Panc1 (cell line): Measurements from ENCODE around the gene BACH2. TPM values are rescaled to one million over a fixed set of nuclear protein-coding genes. Genes with fewer than 3 reads are reported as not detected.

Experiments
- ATAC-seq: fragments of 200-7000 bp; cut with Tn5 transposase; 2 replicates; pipeline ENCODE4 v1.9.1; 2020; ENCODE audit warnings: mild to moderate bottlenecking, moderate library complexity
- BruUV-seq: library from RNA; stranded (reverse); fragments of 400-500 nt; replicated peaks from 2 replicates; lab custom pipeline; 2021; lab: Mats Ljungman, UMichigan
- CTCF ChIA-PET: fragments of 300-600 bp; sonication (Branson Sonifier 250); formaldehyde crosslinking; loops from one replicate; lab custom pipeline; 2022; ENCODE audit warnings: antibody characterized with exemption; lab: Charles Lee
- POLR2A ChIA-PET: fragments of 300-600 bp; sonication (Branson Sonifier 250); formaldehyde crosslinking; loops from one replicate; lab custom pipeline; 2022; ENCODE audit warnings: antibody characterized with exemption; lab: Charles Lee
- DNase-seq: peaks from one replicate; pipeline ENCODE4 v3.0.0-alpha.2; 2010; ENCODE audit warnings: low read depth, low spot score
- H3K27ac ChIP-seq: 2 replicates; pipeline ENCODE4 v1.5.1; 2011; ENCODE audit warnings: mild to moderate bottlenecking, low read length, inconsistent platforms
- H3K27me3 ChIP-seq: fragments of 200-500 bp; sonication (Bioruptor generic); 2 replicates; pipeline ENCODE4 v1.6.0; 2014; ENCODE audit warnings: low read length, inconsistent platforms; ENCODE audit not compliant: control insufficient read depth, insufficient read depth
- H3K36me3 ChIP-seq: fragments of 200-500 bp; sonication (Bioruptor generic); 2 replicates; pipeline ENCODE4 v1.5.1; 2014; ENCODE audit warnings: inconsistent platforms, mild to moderate bottlenecking, low read length, moderate library complexity; ENCODE audit not compliant: control insufficient read depth, insufficient read depth
- H3K4me1 ChIP-seq: 2 replicates; pipeline ENCODE4 v1.5.1; 2011; ENCODE audit warnings: inconsistent platforms, mild to moderate bottlenecking, low read length, moderate library complexity; ENCODE audit not compliant: control insufficient read depth, insufficient read depth
- H3K4me3 ChIP-seq, 2 experiments: 2 replicates each; pipeline ENCODE4 v1.5.1; 2011 to 2012; ENCODE audit warnings: low read depth in 2 of 2, low read length in 2 of 2, mild to moderate bottlenecking in 2 of 2, inconsistent platforms in 1 of 2, moderate library complexity in 1 of 2
- H3K9me3 ChIP-seq: fragments of 200-500 bp; sonication (Bioruptor generic); 2 replicates; pipeline ENCODE4 v1.5.1; 2014; ENCODE audit warnings: low read depth, mild to moderate bottlenecking, inconsistent platforms, low read length, moderate library complexity; ENCODE audit not compliant: control insufficient read depth, insufficient read depth
- CTCF ChIP-seq: fragments of 450-650 bp; IDR thresholded peaks from 2 replicates; pipeline ENCODE4 v1.5.1; 2017; ENCODE audit warnings: mild to moderate bottlenecking
- POLR2AphosphoS5 ChIP-seq: IDR thresholded peaks from 2 replicates; pipeline ENCODE4 v1.6.1; 2012; ENCODE audit warnings: mild to moderate bottlenecking, low read depth, low read length, moderate library complexity
- REST ChIP-seq, 2 experiments: IDR thresholded peaks; 2 replicates each; pipeline ENCODE4 v1.6.1; 2011 to 2012; ENCODE audit warnings: low read depth in 2 of 2, control low read depth in 1 of 2, low read length in 1 of 2, mild to moderate bottlenecking in 1 of 2, moderate library complexity in 1 of 2; ENCODE audit not compliant: insufficient read depth in 1 of 2
- SIN3A ChIP-seq: IDR thresholded peaks from 2 replicates; pipeline ENCODE4 v1.6.1; 2012; ENCODE audit warnings: low read depth, mild to moderate bottlenecking, low read length, moderate library complexity, borderline replicate concordance; ENCODE audit not compliant: insufficient read depth
- TCF7L2 ChIP-seq: IDR thresholded peaks from 2 replicates; pipeline ENCODE4 v1.6.1; 2011; ENCODE audit warnings: mild to moderate bottlenecking, low read depth, low read length, inconsistent platforms
- in situ Hi-C: cut with HindIII; loops from 2 replicates; pipeline ENCODE4 v1.10.0; 2016; ENCODE audit warnings: low sequenced_read_pairs, low pct_unique_long_range_greater_than_20kb
- intact Hi-C: fragments of 100-400 bp; cut with micrococcal nuclease; formaldehyde crosslinking; loops from one replicate; pipeline ENCODE4 v1.10.0; 2022; ENCODE audit not compliant: unreplicated experiment
- total RNA-seq: library from RNA; stranded (reverse); gene quantifications from one replicate; pipeline ENCODE4 v1.2.1, GENCODE V29; 2021; ENCODE audit not compliant: unreplicated experiment

The BACH2 gene
- total RNA-seq, 1 experiment from 2014 or later, result 1.6 TPM

- no peaks in the 10 kb centered on the region; the same call in 1 of the 2 replicates for H3K27me3 ChIP-seq
- H3K9me3 ChIP-seq, result no peaks in the 10 kb centered on the region
- intact Hi-C loops, result no loop called here
- H3K36me3 ChIP-seq, result no peaks in the 10 kb centered on the region
- CTCF ChIA-PET, result no interaction called here
- no TSS peak for BruUV-seq
- POLR2A ChIA-PET, result no interaction called here
- in situ Hi-C loops, result no loop called here
- ATAC-seq, result no peak
- TF ChIP-seq CTCF, result no peak
- DNase-seq, result no peak
- H3K4me3 ChIP-seq, result no peak overlapping the region
- no peaks in the 10 kb centered on the region for H3K4me1 ChIP-seq
- no peak overlapping the region for H3K27ac ChIP-seq
Measured at GRCh38 chr6:90072501-90072900, 224.1 kb downstream of the BACH2 start.

GRCh38 chr6:90068703-90069523, 227.7 kb downstream of the BACH2 start:
- BruUV-seq, result no TSS peak
- Histone ChIP-seq H3K4me3 (no peak overlapping the region), H3K27me3 (no peaks in the 10 kb centered on the region), H3K9me3 (no peaks in the 10 kb centered on the region), H3K4me1 (no peaks in the 10 kb centered on the region), H3K36me3 (no peaks in the 10 kb centered on the region), H3K27ac (no peak overlapping the region)
- intact Hi-C loops (no loop called here), in situ Hi-C loops (no loop called here)
- no peak for DNase-seq
- CTCF ChIA-PET, result no interaction called here
- POLR2A ChIA-PET, result no interaction called here
- ATAC-seq, result no peak
- no peak for TF ChIP-seq POLR2AphosphoS5
- TF ChIP-seq REST (IDR thresholded peaks at IDR 0.05; ENCODE audit: insufficient read depth in 1 of 2, low read depth in 2 of 2, low read length in 1 of 2), result no peak
- no peak for TF ChIP-seq TCF7L2
- no peak for TF ChIP-seq SIN3A
- TF ChIP-seq CTCF, result no peak
